Lower leg skin (tissue), 3 donors: ENCODE measurements around the gene ZNF219.

Source experiments
- CTCF ChIP-seq, 3 donors: fragments of 450-650 bp; IDR thresholded peaks; one replicate each; pipeline ENCODE4 v1.5.1; 2016; ENCODE audit warnings: antibody characterized with exemption in 3 of 3, mild to moderate bottlenecking in 3 of 3, moderate library complexity in 2 of 3
- POLR2A ChIP-seq, 2 donors: fragments of 450-650 bp; IDR thresholded peaks; one replicate each; pipeline ENCODE4 v1.6.1; 2016 to 2017; ENCODE audit warnings: antibody characterized with exemption in 2 of 2, mild to moderate bottlenecking in 1 of 2, moderate library complexity in 1 of 2

DNA sequence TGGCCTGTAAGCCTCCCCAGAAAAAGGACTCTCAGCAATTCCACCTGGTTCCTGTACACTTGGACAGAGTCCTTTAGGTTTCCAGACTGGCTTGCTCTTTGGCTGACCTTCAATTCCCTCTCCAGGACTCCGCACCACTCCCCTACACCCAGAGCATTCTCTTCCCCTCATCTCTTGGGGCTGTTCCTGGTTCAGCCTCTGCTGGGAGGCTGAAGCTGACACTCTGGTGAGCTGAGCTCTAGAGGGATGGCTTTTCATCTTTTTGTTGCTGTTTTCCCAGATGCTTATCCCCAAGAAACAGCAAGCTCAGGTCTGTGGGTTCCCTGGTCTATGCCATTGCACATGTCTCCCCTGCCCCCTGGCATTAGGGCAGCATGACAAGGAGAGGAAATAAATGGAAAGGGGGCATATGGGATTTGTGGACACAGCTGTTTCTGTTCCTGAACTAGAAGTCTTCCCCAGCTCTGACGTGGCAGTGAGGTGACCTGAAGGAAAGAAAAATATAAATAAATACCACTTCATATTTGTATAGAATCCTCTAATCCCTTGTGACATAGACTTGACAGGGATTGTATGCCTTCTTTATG is 55.0 kb downstream of the ZNF219 start:
- no peak for TF ChIP-seq CTCF (IDR thresholded peaks at IDR 0.05)
- no peak for TF ChIP-seq POLR2A (IDR thresholded peaks at IDR 0.05)
